Retina (tissue), 1 donor: ENCODE results near the gene MALT1.

Experiments used
- DNase-seq: peaks from one replicate; pipeline ENCODE4 v3.0.0-alpha.2; 2016

MALT1 gene

DNA sequence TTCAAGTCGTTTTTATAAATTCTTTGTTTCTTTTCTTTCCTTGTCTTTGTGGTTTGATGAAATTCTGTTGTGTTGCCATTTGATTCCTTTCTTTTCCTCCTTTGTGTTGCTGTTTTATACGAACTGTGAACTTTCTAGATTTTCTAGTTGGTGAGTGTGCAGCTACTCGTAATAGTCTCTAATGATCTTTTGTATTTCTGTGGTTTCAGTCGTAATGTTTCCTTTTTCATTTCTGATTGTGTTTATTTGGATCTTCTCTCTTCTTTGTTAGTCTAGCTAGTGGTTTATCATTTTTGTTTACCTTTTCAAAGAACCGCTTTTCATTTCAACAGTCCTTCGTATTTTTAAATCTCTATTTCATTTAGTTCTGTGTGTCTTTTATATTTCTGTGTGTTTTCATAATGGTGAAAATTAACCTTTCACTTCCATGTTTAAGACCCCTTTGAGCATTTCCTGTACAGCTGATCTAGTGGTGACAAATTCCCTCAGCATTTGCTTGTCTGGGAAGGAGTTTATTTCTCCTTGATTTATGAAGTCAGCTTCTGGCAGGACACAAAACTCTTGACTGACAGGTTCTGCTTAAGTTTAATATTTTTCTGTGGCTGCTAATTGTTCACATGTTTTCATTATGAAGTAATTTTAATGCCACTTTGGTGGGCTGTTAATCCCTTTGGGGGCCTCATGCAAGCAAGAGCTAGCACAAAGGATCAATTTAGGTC is 16.2 kb upstream of the MALT1 start:
- no peak for DNase-seq

DNA sequence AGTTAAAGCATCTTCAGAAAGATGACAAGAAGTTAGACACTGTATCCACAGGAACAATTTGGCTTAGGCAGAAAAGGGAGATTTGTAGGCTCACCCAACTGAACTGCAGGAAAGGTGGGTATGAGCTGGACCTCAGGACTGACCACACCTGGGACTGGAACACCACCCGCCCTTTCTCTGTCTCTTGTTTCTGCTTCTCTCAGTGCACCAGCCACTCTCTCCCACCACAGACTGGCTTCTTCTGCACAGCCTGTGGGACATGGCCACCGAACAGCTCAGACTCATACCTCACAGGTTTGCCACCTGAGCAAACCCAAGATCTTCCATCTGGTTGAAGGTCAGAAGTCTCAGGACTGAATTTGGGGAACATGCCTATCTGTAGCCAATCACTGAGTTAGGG is 14.2 kb upstream of the MALT1 start:
- DNase-seq: no peak

DNA sequence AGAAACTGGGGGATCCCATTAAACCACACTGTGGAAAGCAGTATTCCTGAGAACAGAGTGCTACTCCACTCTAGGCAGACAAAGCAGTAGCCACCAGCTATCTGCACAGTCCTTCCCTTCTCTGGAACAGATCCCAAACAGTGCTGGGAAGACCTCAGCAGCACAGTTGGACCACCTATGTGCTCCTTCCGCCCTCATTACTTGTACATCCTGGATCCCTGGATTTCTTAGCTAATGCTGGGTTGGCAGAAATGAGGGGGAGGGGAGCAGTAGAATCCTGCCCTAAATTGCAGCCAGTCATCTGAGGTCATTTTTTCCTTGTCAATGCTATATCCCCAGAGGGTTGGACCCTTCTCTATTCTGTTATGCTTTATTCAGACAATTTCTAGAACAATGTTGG is 13.8 kb upstream of the MALT1 start:
- DNase-seq: no peak

DNA sequence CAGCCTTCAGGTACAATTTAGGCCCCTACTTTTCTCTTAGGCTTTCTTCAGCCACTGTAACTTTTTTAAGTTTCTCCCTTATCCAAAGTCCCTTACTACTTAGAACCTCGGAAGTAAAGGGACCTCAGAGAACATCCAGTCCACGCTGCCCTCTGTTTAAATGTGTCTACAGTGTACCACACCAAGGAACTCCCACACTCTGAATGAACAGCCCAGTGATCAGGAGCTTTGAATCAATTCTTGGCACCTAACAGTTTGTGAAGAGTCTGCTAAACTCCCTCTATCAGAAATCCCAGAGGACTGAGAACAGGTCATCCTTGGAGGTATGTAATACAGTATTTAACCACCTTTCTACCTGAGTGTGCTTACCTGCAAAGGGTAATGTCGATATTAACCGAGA is 11.6 kb upstream of the MALT1 start:
- DNase-seq: no peak

DNA sequence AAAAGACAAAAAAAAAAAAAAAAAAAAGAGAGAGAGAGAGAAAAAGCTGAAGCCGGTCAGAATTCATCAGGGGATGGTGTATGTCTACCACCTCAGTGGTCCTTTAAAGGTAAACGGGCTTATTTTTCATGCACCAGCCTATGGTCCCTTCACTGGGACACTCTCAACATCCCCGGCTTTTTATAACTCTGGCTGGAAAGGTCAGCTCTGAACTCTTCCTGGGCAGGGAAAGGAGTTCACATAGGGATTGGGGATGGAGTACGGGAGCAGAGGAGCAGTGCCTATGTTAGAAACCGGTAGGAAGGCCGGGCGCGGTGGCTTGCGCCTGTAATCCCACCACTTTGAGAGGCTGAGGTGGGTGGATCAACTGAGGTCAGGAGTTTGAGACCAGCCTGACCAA is 10.3 kb upstream of the MALT1 start:
- DNase-seq: no peak

DNA sequence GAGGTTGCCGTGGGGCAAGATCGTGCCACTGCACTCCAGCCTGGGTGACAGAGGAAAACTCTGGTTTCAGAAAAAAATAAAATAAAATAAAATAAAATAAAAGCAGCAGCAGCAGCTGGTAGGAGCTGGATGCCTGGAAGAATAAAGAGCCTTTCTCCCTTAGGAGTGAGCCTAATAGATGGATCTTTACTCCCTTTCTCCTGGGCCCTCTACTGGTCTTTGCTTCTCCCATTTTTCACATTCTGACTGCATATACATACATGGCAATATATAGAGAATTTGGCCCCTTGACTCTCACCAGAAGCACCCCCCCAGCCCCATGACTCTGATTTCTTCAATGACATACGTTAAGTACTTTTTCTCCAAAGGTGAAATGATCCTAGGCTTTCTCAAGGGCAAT is 9.8 kb upstream of the MALT1 start:
- DNase-seq: no peak

DNA sequence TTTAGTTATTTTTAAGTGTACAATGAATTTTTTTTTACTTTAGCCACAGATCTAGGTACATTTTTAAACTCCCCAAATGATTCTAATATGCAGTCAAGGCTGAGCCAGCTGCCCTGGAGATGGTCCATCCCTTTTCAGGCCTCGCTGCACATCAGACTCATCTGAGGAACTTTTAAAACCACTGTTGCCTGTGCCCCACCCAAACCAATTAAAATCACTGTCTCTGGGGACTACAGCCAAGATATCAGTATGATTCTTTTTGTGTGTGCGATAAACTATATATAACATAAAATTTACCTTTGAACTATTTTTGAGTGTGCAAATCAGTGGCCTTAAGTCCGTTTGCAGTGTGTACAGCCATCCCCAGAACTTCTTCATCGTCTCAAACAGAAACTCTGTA is 9.1 kb upstream of the MALT1 start:
- DNase-seq: no peak

DNA sequence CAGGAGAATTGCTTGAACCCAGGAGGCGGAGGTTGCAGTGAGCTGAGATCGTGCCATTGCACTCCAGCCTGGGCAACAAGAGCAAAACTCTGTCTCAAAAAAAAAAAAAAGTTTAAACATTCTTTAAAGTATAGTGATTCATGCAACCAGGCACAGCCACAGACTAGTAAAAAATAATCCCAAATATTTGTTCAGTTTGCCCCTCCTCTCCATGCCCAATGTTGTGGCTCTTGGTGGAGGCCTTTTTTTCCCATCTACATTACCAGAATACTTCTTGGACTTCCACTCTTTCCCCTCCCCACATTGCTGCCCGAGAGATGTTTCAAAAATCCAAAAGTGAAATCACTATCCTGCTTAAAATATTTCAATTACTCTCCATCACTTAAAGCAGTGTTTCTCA is 5.1 kb upstream of the MALT1 start:
- DNase-seq: no peak

DNA sequence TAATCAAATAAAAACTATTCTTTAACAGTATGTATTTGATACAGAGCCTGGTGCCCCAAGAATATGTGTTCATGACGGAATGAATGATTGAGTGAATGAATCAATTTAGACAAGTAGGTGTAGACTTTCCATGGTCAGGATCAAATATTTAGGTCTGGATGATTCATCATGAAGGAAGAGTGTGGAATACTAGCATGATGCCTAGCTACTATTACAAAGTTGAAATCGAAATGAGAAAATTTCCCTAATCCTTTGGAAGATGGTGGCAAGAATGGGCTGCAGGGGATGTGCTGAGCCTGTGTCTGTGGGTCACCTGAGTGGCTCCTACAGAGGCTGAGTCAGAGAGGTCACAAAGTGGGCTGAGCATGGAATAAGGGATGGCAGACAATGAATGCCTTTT is 3.1 kb upstream of the MALT1 start:
- no peak for DNase-seq

DNA sequence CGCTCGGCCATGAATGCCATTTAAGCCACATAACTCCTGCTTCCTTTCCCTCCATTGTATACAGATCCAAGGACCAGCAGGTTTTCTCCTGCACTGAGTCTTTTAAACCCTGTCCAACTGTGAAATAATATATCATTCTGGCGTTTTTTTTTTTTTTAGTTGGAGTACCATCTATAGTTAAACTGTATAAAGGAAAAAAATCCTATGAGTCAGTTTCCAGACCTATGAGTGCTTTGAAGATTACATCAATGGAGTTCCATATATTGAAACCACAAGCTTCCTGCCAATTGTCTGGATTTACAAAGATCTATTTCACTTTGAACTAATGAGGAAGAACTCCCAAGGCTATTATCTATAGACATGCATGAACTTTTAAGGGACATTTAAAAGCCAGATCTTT is 2.4 kb upstream of the MALT1 start:
- no peak for DNase-seq

DNA sequence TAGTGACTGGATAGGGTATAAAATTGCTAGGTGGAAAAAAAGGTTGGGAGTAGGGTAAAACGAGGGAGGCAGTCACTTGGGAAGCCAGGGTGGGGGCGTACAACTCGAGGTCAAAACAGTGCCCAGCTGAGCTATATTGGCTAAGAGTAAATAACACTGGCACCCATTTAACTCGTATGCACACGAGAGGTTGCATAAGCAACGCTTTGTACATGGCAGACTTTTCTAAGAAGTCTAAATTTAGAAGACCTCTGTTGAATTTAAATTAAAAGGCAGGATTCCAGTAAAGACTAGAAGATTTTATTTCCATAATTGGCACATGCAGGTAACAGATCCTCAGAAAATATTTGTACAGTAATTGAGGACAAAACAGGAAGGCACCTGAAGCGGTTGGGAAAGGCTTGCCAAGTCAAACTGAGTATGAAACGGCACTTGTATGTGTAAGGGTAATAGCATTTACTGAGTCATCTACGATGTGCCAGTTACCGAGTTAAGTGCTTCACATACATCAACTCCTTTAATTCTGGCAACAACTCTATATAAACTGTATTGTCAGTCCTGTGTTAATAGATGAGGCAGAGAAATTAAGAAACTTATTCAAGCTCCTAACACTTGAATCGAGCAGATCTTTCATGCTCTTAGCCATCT is 1.4 kb upstream of the MALT1 start:
- no peak for DNase-seq

DNA sequence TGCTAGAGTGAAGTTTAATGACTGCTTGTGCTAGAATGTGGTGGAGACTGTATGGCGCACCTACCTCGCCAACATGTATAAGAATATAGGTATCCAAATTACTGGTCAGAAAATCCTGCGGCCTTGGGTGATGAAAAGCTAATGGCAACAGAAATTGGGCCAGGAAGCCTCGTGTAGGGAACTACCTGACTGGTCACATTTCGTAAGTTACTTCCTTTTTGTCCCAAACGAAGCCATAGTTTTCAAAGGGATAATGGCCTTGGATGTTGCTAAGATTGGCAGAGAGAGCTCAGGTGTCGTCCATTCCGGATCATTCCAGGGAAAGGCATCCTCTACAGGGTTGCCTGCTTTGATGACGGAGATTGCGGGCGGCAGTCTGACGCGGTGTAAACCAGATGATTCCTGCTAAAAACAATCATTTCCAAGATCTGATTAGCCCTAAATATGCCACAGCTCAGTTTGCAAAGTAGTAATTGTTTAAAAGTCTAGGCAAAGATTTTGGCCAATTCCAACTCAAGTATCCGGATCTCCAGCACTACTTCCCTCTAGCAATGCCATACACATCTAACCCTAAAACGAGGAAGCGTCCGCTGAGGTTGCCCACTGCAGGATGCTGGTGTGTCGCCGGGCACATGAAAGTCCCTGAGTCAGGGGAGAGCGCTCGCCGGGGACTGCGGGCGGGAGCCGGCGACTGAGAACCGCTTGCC is 708 bp upstream of the MALT1 start:
- no peak for DNase-seq

DNA sequence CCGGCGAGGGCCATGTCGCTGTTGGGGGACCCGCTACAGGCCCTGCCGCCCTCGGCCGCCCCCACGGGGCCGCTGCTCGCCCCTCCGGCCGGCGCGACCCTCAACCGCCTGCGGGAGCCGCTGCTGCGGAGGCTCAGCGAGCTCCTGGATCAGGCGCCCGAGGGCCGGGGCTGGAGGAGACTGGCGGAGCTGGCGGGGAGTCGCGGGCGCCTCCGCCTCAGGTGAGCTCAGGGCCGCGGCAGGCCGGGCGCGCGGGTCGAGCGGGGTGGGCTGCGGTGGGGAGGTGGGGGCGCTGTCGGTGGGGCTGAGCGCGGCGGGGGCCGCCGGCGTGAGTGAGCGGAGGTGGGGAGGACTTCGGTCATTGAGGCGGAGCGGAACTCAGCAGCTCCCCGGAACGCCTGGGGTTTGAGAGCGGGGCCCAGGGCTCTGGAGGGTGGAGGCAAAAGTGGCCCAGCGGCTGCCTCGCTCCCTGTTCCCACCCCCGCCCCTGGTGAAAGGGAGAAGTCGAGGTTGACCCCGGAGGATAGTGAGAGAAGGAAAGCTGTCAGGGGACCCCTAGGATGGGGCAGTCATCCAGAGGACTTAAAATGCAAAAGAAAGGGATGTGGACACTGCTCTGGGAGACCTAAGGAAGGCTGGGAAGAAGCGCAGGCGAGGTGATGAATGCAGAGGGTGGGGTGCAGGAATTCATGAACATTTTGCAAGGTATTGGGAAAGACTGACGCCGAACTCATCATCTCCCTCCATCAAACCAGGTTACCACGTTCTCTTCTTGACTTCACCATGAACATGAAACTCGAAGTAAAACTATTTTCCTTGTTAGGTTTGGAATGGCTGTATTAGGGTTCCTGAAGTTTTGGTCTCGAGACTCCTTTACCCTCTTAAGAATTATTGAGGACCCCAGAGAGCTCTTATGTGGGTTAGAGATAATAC is 633 bp downstream of the MALT1 start:
- peak; percentile 57 for DNase-seq

DNA sequence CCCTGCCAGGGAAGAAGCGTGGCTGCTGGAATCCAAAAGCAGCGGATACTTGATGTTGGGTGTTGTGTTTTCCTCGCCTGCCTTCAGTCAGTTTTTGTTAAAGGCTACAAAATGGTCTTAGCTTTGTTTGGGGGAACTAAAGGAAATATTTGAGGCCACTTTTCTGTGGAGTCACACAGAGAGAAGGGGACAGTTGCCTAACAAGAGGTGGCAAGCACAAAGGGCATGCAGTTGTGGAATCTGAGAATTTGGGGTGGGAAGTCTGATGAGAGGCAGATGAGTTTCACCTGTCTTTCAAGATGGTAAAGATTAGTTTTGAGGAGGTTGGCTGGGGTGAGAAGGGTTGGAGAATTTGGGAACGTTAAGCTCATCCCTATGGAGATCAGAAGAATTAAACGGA is 2.9 kb downstream of the MALT1 start:
- DNase-seq: no peak

DNA sequence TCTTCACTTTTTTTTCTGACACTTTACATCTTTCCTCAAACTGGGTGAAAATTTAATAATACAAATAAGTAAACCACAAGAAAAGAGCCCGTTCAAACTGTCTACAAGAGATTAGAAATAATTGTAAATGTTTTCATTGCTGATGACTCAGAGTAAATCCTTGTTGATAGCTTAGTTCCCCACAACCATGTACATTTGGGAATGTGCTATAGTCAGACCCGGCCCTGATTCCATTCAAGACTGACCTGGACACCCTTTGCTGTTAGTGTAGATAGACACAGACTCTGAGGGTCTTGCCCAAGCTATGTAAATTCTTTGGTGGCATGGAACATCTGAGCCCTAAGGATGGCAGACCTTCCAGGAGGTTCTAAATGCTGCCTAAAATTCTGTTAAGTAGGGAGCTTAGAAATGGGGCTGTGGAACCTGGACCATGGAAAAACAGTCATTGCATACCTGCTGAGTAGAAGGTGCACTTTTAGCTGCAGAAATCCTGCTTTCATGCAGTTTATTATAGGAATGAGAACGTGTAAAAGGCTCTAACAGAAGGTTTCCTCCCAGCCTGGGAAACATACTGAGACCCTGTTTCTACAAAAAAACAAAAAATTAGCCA is 3.7 kb downstream of the MALT1 start:
- no peak for DNase-seq

DNA sequence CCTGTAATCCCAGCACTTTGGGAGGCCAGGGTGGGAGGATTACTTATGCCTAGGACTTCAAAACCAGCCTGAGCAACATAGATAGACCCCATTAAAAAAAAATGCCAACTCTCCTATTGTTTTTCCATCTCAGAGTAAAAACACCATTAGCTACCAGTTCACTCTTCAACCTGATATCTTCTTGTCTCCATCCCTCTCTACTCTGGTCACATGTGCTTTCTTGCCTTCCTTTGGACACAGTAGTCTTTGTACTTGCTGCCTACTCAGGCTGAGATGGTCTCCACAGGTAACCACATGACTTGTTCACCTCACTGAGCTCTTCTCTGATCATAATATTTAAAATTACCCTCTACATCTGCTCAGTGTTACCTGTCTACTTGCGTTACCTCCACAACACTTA is 5.0 kb downstream of the MALT1 start:
- no peak for DNase-seq

DNA sequence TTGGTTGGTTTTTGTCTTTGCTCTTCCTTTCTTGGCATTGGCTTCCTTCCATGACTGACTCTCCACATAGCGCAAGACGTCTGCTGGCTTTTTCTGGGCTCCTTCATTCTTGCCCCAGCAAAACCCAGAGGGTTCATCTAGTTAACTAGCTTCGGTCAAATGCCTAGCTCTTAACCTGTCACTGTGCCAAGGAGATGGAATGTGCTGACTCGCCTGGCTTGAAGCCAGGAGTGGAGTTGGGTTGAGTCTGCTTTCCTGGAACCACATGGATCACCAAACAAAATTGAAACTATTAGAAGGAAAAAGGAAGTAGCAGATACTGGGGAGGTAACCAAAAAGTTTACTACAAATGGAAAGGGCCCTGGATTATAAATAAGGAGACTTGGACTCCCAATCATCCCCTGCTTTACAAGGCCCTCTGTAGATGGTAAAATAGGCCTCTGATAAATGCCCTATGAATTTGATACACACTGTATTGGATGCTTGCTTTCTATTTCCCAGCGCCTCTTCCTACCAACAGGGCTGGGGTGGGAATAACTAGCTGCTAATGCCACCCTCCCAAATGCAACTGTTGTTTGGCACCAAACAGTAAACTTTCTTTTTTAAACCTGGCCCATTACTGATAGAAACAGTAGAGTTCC is 11.3 kb downstream of the MALT1 start:
- no peak for DNase-seq

DNA sequence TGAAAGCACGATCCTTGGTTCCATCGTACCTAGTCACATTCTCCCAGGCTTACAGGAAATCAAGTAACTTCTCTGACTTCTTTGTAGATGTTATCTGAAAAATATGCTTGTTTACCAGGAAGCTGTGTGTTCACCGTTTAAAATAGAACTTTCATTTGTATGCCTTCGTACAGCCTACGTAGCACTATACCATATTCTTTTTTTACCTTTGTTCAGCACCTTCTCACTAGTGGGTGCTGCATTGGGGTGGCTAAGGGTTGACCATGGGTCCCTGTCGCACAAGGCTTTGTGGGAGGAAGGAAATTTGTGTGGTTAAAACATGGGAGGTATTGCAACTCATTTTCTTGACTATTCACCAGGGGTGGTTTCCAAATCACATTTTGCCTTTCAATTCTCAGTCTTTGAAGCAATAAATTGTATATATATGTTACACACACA is 16.6 kb downstream of the MALT1 start:
- no peak for DNase-seq

DNA sequence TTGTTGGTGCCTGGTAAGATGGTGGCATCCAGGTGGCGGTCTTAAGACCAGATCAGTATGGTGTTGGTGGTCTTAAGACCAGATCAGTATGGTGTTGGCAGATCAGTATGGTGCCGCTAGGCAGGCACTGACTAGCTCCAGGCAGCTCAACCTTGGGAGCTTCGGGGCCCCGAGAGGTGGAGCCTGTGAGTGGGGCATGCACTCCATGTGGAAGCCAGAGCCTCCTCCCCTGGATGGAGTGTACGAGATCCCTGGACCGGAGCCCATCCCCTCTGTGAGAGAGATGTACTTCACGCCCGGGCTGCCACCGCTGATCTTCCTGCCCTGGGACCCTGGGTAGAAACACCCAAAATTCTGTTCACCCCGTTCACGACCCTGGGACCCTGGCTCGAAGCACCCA is 19.0 kb downstream of the MALT1 start:
- no peak for DNase-seq

DNA sequence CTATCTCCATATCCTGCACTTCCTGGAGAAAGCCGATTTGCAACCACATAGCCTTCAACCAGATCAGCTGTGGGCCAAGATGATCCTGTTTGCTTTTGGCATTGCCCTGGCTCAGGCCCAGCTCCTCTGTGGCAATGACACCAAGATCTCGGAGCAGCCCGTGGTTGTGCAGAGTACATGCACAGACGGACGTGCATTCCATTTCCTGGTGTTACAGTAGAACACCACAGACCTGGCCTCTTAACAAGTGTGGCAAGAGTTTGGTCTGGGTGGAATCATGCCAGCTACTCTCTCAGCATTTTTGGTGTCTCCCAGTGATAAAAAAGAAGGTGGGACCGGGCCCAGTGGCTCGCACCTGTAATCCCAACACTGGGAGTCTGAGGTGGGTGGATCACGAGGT is 20.0 kb downstream of the MALT1 start:
- DNase-seq: no peak

DNA sequence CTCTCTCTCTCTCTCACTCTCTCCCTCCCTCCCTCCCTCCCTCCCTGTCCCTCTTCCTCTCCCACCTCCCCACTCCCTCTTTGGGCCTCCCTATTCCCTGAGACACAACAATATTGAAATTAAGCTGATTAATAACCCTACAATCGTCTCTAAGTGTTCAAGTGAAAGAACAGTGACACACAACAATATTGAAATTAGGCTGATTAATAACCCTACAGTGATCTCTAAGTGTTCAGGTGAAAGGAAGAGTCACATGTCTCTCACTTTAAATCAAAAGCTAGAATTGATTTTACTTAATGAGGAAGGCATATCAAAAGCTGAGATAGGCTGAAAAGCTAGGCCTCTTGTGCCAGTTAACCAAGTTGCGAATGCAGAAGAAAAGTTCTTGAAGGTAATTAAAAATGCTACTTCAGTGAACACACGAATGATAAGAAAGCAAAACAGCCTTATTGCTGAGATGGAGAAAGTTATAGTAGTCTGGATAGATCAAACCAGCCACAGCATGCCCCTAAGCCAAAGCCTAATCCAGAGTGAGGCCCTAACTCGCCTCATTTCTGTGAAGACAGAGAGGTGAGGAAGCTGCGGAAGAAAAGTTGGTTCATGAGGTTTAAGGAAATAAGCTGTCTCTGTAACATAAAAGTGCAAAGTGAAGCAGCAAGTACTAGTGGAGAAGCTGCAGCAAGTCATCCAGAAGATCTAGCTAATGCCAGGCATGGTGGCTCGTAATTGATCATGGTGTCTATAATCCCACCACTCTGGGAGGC is 21.3 kb downstream of the MALT1 start:
- DNase-seq: no peak
